ENCODE results near the gene PAK5. TPM values are rescaled to one million over a fixed set of nuclear protein-coding genes. Genes with fewer than 3 reads are reported as not detected.

Gene PAK5
- total RNA-seq, 4 donors from 2014 or later, result 0.22 TPM; not detected in 3

GRCh38 chr20:9572670-9573069 lies 266.2 kb downstream of the PAK5 start:
- H3K4me1 ChIP-seq, result no peaks in the 10 kb centered on the region
- H3K9me3 ChIP-seq, result no peaks in the 10 kb centered on the region
- H3K27ac ChIP-seq, result no peak overlapping the region
- H3K27me3 ChIP-seq, result no peaks in the 10 kb centered on the region
- no peak for TF ChIP-seq EP300 (IDR thresholded peaks at IDR 0.05)
- no peak for TF ChIP-seq POLR2A (IDR thresholded peaks at IDR 0.05)
- no peak for TF ChIP-seq CTCF (IDR thresholded peaks at IDR 0.05)
- no peak for DNase-seq (ENCODE audit: low spot score in 2 of 2)
- H3K36me3 ChIP-seq, result no peaks in the 10 kb centered on the region
- WGBS, 2 donors, result 3 to 18% methylated on average over 2 of the region's 2 CpGs
- H3K4me3 ChIP-seq, result no peak overlapping the region

- WGBS, 2 donors, result 63 to 66% methylated on average over 3 of the region's 3 CpGs
- H3K36me3 ChIP-seq, result no peaks in the 10 kb centered on the region
- no peak for DNase-seq (ENCODE audit: low spot score in 2 of 2)
- H3K9me3 ChIP-seq, result no peaks in the 10 kb centered on the region
- no peaks in the 10 kb centered on the region for H3K27me3 ChIP-seq
- H3K27ac ChIP-seq, result no peak overlapping the region
- TF ChIP-seq POLR2A (IDR thresholded peaks at IDR 0.05) (no peak), EP300 (IDR thresholded peaks at IDR 0.05) (no peak), CTCF (IDR thresholded peaks at IDR 0.05) (no peak)
- no peaks in the 10 kb centered on the region for H3K4me1 ChIP-seq
- no peak overlapping the region for H3K4me3 ChIP-seq
Measured at GRCh38 chr20:9571783-9572182, 267.1 kb downstream of the PAK5 start.

- WGBS, 2 donors, result 70 to 88% methylated on average over 2 of the region's 2 CpGs
- Histone ChIP-seq H3K27me3 (no peaks in the 10 kb centered on the region), H3K4me1 (no peaks in the 10 kb centered on the region), H3K36me3 (no peaks in the 10 kb centered on the region), H3K4me3 (no peak overlapping the region), H3K27ac (no peak overlapping the region), H3K9me3 (no peaks in the 10 kb centered on the region)
- TF ChIP-seq EP300 (IDR thresholded peaks at IDR 0.05), result no peak
- no peak for TF ChIP-seq POLR2A (IDR thresholded peaks at IDR 0.05)
- no peak for TF ChIP-seq CTCF (IDR thresholded peaks at IDR 0.05)
- DNase-seq (ENCODE audit: low spot score in 2 of 2), result no peak
Measured at GRCh38 chr20:9570612-9571011, 268.3 kb downstream of the PAK5 start.

GRCh38 chr20:9566977-9567376 lies 271.9 kb downstream of the PAK5 start:
- DNase-seq (ENCODE audit: low spot score in 2 of 2), result no peak
- Histone ChIP-seq H3K36me3 (no peaks in the 10 kb centered on the region), H3K9me3 (no peaks in the 10 kb centered on the region), H3K27ac (no peak overlapping the region), H3K27me3 (no peaks in the 10 kb centered on the region), H3K4me3 (no peak overlapping the region), H3K4me1 (no peaks in the 10 kb centered on the region)
- 76 to 77% methylated on average over 1 of the region's 1 CpG for WGBS, 2 donors
- TF ChIP-seq EP300 (IDR thresholded peaks at IDR 0.05) (no peak), CTCF (IDR thresholded peaks at IDR 0.05) (no peak), POLR2A (IDR thresholded peaks at IDR 0.05) (no peak)

- no peak for DNase-seq (ENCODE audit: low spot score in 2 of 2)
- WGBS, 2 donors, result 89 to 94% methylated on average over 20 of the region's 20 CpGs
- Histone ChIP-seq H3K27ac (no peak overlapping the region), H3K9me3 (no peaks in the 10 kb centered on the region), H3K27me3 (no peaks in the 10 kb centered on the region), H3K4me1 (no peaks in the 10 kb centered on the region), H3K36me3 (no peaks in the 10 kb centered on the region), H3K4me3 (no peak overlapping the region)
- TF ChIP-seq POLR2A (IDR thresholded peaks at IDR 0.05) (no peak), EP300 (IDR thresholded peaks at IDR 0.05) (no peak)
Measured at GRCh38 chr20:9565910-9566550, 272.8 kb downstream of the PAK5 start.
